ENCODE measurements around the gene SOCS7. TPM values are rescaled to one million over a fixed set of nuclear protein-coding genes. Genes with fewer than 3 reads are reported as not detected.

Gene SOCS7
- polyA plus RNA-seq, 1 donor (not counting 4 experiments of a cell fraction or from before 2014, with no cell fraction given): 7.5 TPM

- Histone ChIP-seq H2AFZ (ENCODE audit: control insufficient read depth, low read length) (no peak overlapping the region), H3K79me2 (ENCODE audit: control insufficient read depth, insufficient read depth, low read length) (no peaks in the 10 kb centered on the region), H3K27me3 (ENCODE audit: control insufficient read depth, extremely low read depth, insufficient read depth, low read length) (no peaks in the 10 kb centered on the region), H3K4me3 (ENCODE audit: control insufficient read depth in 2 of 3, extremely low read depth in 1 of 3, insufficient read depth in 2 of 3, low read depth in 1 of 3, low read length in 3 of 3) (no peak overlapping the region), H3K27ac (ENCODE audit: control insufficient read depth, insufficient read depth, low read length) (no peak overlapping the region), H3K4me1 (ENCODE audit: control insufficient read depth, extremely low read depth, insufficient read depth, low read length) (peaks cover 7% of the 10 kb centered on the region), H3K4me2 (ENCODE audit: control insufficient read depth, extremely low read depth, insufficient read depth, low read depth, low read length) (no peak overlapping the region), H4K20me1 (ENCODE audit: control insufficient read depth, extremely low read depth, insufficient read depth, low read length) (peaks cover 3% of the 10 kb centered on the region), H3K9me1 (ENCODE audit: control insufficient read depth, extremely low read depth, insufficient read depth, low read length) (no peaks in the 10 kb centered on the region), H3K9ac (ENCODE audit: control insufficient read depth, extremely low read depth, insufficient read depth, low read length) (no peak overlapping the region), H3K9me3 (ENCODE audit: control insufficient read depth, low read depth, low read length) (no peaks in the 10 kb centered on the region), H3K36me3 (ENCODE audit: control insufficient read depth in 2 of 2, extremely low read depth in 1 of 2, insufficient read depth in 2 of 2, low read length in 2 of 2) (no peaks in the 10 kb centered on the region)
- FAIRE-seq: no peak
- DNase-seq (ENCODE audit: low read depth, low spot score): no peak
- dilution Hi-C loops (cut with MboI; ENCODE audit: extremely low pct_ligation_motif_present, low sequenced_read_pairs): no loop called here
- TF ChIP-seq, protein P1, sequence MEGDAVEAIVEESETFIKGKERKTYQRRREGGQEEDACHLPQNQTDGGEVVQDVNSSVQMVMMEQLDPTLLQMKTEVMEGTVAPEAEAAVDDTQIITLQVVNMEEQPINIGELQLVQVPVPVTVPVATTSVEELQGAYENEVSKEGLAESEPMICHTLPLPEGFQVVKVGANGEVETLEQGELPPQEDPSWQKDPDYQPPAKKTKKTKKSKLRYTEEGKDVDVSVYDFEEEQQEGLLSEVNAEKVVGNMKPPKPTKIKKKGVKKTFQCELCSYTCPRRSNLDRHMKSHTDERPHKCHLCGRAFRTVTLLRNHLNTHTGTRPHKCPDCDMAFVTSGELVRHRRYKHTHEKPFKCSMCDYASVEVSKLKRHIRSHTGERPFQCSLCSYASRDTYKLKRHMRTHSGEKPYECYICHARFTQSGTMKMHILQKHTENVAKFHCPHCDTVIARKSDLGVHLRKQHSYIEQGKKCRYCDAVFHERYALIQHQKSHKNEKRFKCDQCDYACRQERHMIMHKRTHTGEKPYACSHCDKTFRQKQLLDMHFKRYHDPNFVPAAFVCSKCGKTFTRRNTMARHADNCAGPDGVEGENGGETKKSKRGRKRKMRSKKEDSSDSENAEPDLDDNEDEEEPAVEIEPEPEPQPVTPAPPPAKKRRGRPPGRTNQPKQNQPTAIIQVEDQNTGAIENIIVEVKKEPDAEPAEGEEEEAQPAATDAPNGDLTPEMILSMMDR (optimal IDR thresholded peaks at IDR 0.05 in 1 of 3, IDR thresholded peaks at IDR 0.05 in 1 of 3, conservative IDR thresholded peaks at IDR 0.05 in 1 of 3; ENCODE audit: extremely low read depth in 1 of 3, insufficient read depth in 2 of 3, low read length in 3 of 3): no peak
- no peak for TF ChIP-seq EZH2 (IDR thresholded peaks at IDR 0.05; ENCODE audit: low read length)
Measured at GRCh38 chr17:38439436-38439835, 87.8 kb downstream of the SOCS7 start.

GRCh38 chr17:38440614-38441397 lies 89.2 kb downstream of the SOCS7 start:
- Histone ChIP-seq H3K27ac (ENCODE audit: control insufficient read depth, insufficient read depth, low read length) (no peak overlapping the region), H3K9me1 (ENCODE audit: control insufficient read depth, extremely low read depth, insufficient read depth, low read length) (no peaks in the 10 kb centered on the region), H3K4me2 (ENCODE audit: control insufficient read depth, extremely low read depth, insufficient read depth, low read depth, low read length) (no peak overlapping the region), H3K9me3 (ENCODE audit: control insufficient read depth, low read depth, low read length) (no peaks in the 10 kb centered on the region), H3K36me3 (ENCODE audit: control insufficient read depth in 2 of 2, extremely low read depth in 1 of 2, insufficient read depth in 2 of 2, low read length in 2 of 2) (no peaks in the 10 kb centered on the region), H2AFZ (ENCODE audit: control insufficient read depth, low read length) (no peak overlapping the region), H3K27me3 (ENCODE audit: control insufficient read depth, extremely low read depth, insufficient read depth, low read length) (no peaks in the 10 kb centered on the region), H3K79me2 (ENCODE audit: control insufficient read depth, insufficient read depth, low read length) (no peaks in the 10 kb centered on the region), H4K20me1 (ENCODE audit: control insufficient read depth, extremely low read depth, insufficient read depth, low read length) (peaks cover 3% of the 10 kb centered on the region), H3K9ac (ENCODE audit: control insufficient read depth, extremely low read depth, insufficient read depth, low read length) (no peak overlapping the region), H3K4me3 (ENCODE audit: control insufficient read depth in 2 of 3, extremely low read depth in 1 of 3, insufficient read depth in 2 of 3, low read depth in 1 of 3, low read length in 3 of 3) (no peak overlapping the region), H3K4me1 (ENCODE audit: control insufficient read depth, extremely low read depth, insufficient read depth, low read length) (peaks cover 8% of the 10 kb centered on the region)
- FAIRE-seq: no peak
- no peak for TF ChIP-seq EZH2 (IDR thresholded peaks at IDR 0.05; ENCODE audit: low read length)
- TF ChIP-seq, protein P1 (optimal IDR thresholded peaks at IDR 0.05 in 1 of 3, IDR thresholded peaks at IDR 0.05 in 1 of 3, conservative IDR thresholded peaks at IDR 0.05 in 1 of 3; ENCODE audit: extremely low read depth in 1 of 3, insufficient read depth in 2 of 3, low read length in 3 of 3): no peak
- DNase-seq (ENCODE audit: low read depth, low spot score): no peak
- dilution Hi-C loops (cut with MboI; ENCODE audit: extremely low pct_ligation_motif_present, low sequenced_read_pairs): no loop called here

Measured in keratinocyte (primary cell).